Ovary (tissue), 9 donors: Measurements from ENCODE around the gene GPR183. TPM values are rescaled to one million over a fixed set of nuclear protein-coding genes. Genes with fewer than 3 reads are reported as not detected.
A peak's percentile ranks its signal among the peaks of the same experiment; 100 is the strongest.
"Not testable (repeated sequence)": the region's sequence is repeated elsewhere in the genome, so short reads cannot be mapped to it uniquely, and the experiment has no call there.

Experiments
- DNase-seq, 5 donors: peaks; one replicate each; pipeline ENCODE4 v3.0.0-alpha.2; 2019 to 2020
- H3K27ac ChIP-seq, 2 donors: fragments of 200-600 bp; one replicate each; pipeline versions ENCODE4 v1.5.1 to v1.8.0; 2019 to 2022
- H3K27me3 ChIP-seq: fragments of 200-600 bp; one replicate; pipeline ENCODE4 v1.8.0; 2022
- H3K36me3 ChIP-seq: fragments of 200-600 bp; sonication (generic); one replicate; pipeline ENCODE4 v1.5.1; 2019
- H3K4me1 ChIP-seq: one replicate; pipeline ENCODE4 v1.8.1; 2013; ENCODE audit warnings: mild to moderate bottlenecking, moderate library complexity; ENCODE audit not compliant: insufficient read depth
- H3K4me3 ChIP-seq: fragments of 200-600 bp; sonication (generic); one replicate; pipeline ENCODE4 v1.5.1; 2017
- H3K9me3 ChIP-seq, 2 donors: fragments of 200-600 bp in 1 of 2; sonication (generic) in 1 of 2; one replicate each; pipeline versions ENCODE4 v1.5.1 to v1.8.1; 2013 to 2019; ENCODE audit warnings: mild to moderate bottlenecking in 1 of 2, moderate library complexity in 1 of 2
- EP300 ChIP-seq: sonication (generic); formaldehyde crosslinking; IDR thresholded peaks from one replicate; pipeline ENCODE4 v1.6.1; 2017; ENCODE audit warnings: antibody characterized with exemption
- POLR2A ChIP-seq: fragments of 450-650 bp; IDR thresholded peaks from one replicate; pipeline ENCODE4 v1.6.1; 2017; ENCODE audit warnings: antibody characterized with exemption, mild to moderate bottlenecking, moderate library complexity
- WGBS, 3 donors: extraction: QIAGEN DNeasy Blood & Tissue Kit in 1 of 3; methylation state at CpG; one replicate each; pipeline versions ENCODE4 v1.1.5 to v1.1.7; 2013 to 2017; 5-methylcytosine and 5-hydroxymethylcytosine counted together
- intact Hi-C, 4 donors: fragments of 100-400 bp; cut with DNase I; formaldehyde crosslinking; loops; one replicate each; pipeline versions ENCODE4 v1.11.0 to v1.15.1; 2022 to 2023
- microRNA counts: library from miRNA; unstranded; fragments of <30 nt; microRNA quantifications from one replicate; lab custom pipeline; 2016
- microRNA-seq, 3 donors: library from miRNA; unstranded; fragments of <30 nt; microRNA quantifications; one replicate each; pipeline versions ENCODE4 to v1.2.0, GENCODE V29; 2019 to 2020
- polyA plus RNA-seq, 2 donors: library from polyadenylated mRNA; stranded (reverse); fragments of 200-250 nt in 1 of 2; fragments of 350-450 nt in 1 of 2; fragmentation: Illumina TruSeq in 1 of 2; extraction: RNeasy Lipid Tissue Mini Kit (QIAGEN cat#74804) in 1 of 2; gene quantifications; one replicate each; pipeline ENCODE4 v1.2.3, GENCODE V29; 2013 to 2014
- small RNA-seq: library from RNA; depleted of rRNA; stranded (forward); fragments of <200 nt; gene quantifications from one replicate; pipeline ENCODE3, GENCODE V24; 2016
- total RNA-seq, 7 donors: library from RNA; depleted of rRNA in 2 of 7; stranded (reverse); fragments of >200 nt in 2 of 7; fragmentation: NEBNext Ultra II Directional in 3 of 7; extraction: Animal tissue kit (Norgen Biotek cat#: 25700) in 3 of 7; gene quantifications; one replicate each; pipeline versions ENCODE4 v1.1.0 to v1.2.4, GENCODE V29; 2016 to 2023
- TF ChIP-seq, protein P1 (sequence below), 3 donors: fragments of 450-650 bp in 2 of 3; fragments of 200-600 bp in 1 of 3; IDR thresholded peaks; one replicate each; pipeline versions ENCODE4 v1.5.1 to v1.8.0; 2016 to 2022; ENCODE audit warnings: antibody characterized with exemption in 3 of 3, mild to moderate bottlenecking in 1 of 3
- donor health status: DM: no; HTN: no; CAD: no; lungs with moderate emphysema.
- donor health status: DM: no; HTN: no; CAD: no.
- donor health status: Bipolar disorder and iron deficiency.
- donor health status: DM: yes; HTN: yes; CAD: no.
- donor health status: DM: no; HTN: no; CAD: no.
- donor health status: DM: yes; HTN: yes; CAD: no.

GPR183 gene
- total and polyA plus RNA-seq, 9 donors = 2.4 to 14.6 (median 5.5) TPM

- Histone ChIP-seq H3K27ac (no peak overlapping the region), H3K4me3 (no peak overlapping the region), H3K4me1 (no peaks in the 10 kb centered on the region), H3K36me3 (no peaks in the 10 kb centered on the region), H3K9me3 (no peaks in the 10 kb centered on the region), H3K27me3 (no peaks in the 10 kb centered on the region)
- intact Hi-C loops = no loop called here
- DNase-seq = no peak
- 80 to 90% (median 86%) methylated on average over 4 of the region's 4 CpGs for WGBS, 3 donors
- TF ChIP-seq, protein P1, sequence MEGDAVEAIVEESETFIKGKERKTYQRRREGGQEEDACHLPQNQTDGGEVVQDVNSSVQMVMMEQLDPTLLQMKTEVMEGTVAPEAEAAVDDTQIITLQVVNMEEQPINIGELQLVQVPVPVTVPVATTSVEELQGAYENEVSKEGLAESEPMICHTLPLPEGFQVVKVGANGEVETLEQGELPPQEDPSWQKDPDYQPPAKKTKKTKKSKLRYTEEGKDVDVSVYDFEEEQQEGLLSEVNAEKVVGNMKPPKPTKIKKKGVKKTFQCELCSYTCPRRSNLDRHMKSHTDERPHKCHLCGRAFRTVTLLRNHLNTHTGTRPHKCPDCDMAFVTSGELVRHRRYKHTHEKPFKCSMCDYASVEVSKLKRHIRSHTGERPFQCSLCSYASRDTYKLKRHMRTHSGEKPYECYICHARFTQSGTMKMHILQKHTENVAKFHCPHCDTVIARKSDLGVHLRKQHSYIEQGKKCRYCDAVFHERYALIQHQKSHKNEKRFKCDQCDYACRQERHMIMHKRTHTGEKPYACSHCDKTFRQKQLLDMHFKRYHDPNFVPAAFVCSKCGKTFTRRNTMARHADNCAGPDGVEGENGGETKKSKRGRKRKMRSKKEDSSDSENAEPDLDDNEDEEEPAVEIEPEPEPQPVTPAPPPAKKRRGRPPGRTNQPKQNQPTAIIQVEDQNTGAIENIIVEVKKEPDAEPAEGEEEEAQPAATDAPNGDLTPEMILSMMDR (IDR thresholded peaks at IDR 0.05) = no peak
- TF ChIP-seq EP300 = no peak
- TF ChIP-seq POLR2A = no peak
These were observed 55.3 kb downstream of the GPR183 start for GRCh38 chr13:99251921-99252320.

DNA sequence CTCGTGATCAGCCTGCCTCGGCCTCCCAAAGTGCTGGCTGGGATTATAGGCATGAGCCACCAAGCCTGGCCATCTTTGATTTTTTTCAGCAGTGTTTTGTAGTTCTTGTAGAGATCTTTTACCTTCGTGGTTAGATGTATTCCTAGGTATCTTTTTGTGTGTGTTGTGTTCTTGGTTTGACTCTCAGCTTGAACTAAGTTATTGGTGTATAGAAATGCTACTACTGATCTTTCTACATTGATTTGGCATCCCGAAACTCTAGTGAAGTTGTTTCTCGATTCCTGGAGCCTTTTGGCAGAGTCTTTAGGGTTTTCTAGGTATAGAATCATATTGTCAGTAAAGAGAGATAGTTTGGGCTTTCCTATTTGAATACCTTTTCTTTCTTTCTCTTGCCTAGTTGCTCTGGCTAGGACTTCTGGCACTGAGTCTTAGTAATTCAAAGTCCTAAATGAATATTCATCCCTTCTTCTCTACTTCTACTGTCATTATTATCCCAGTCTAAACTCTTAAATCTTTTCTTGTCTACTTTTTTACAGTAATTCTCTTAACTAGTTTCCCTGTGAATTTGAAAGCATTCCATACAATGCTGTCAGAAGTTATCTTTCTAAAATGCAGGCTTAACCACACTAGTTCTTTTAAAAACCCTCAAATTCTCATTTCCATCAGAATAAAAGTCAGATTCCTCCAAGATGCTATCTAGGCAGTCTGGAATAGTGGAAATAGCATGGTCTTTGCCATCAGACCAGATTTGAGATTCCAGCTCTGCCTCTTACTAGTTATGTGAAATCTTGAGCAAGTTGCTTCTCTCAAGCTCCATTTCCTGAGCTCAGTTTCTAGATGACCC, 56.0 kb downstream of the GPR183 start:
- intact Hi-C loops = no loop called here
- TF ChIP-seq, protein P1 (IDR thresholded peaks at IDR 0.05) = no peak
- TF ChIP-seq EP300 = no peak
- TF ChIP-seq POLR2A = no peak
- Histone ChIP-seq H3K36me3 (no peaks in the 10 kb centered on the region), H3K9me3 (no peaks in the 10 kb centered on the region), H3K27me3 (no peaks in the 10 kb centered on the region), H3K27ac (no peak overlapping the region), H3K4me3 (no peak overlapping the region), H3K4me1 (no peaks in the 10 kb centered on the region)
- DNase-seq = no peak
- 90 to 94% (median 92%) methylated on average over 5 of the region's 5 CpGs for WGBS, 3 donors

DNA sequence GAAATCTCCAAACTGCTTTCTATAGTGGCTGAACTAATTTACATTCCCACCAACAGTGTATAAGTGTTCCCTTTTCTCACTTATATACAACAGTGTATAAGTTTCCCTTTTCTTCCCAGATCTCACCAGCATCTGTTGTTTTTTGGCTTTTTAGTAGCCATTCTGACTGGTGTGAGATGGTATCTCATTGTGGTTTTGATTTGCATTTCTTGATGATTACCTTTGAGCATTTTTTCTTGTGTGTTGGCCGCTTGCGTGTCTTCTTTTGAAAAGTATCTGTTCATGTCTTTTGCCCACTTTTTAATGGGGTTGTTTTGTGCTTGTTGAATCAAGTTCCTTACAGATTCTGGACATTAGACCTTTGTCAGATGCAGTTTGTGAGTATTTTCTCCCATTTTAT, 57.6 kb downstream of the GPR183 start:
- H3K4me1 ChIP-seq, intact Hi-C loops, H3K9me3 ChIP-seq, H3K27ac ChIP-seq, H3K36me3 ChIP-seq, DNase-seq, H3K27me3 ChIP-seq, H3K4me3 ChIP-seq: not testable (repeated sequence)
- 97 to 100% (median 100%) methylated on average over 2 of the region's 2 CpGs for WGBS, 3 donors

GRCh38 chr13:99249178-99249577, 58.0 kb downstream of the GPR183 start:
- intact Hi-C loops, H3K27ac ChIP-seq, DNase-seq, H3K4me1 ChIP-seq, H3K9me3 ChIP-seq, H3K4me3 ChIP-seq, H3K36me3 ChIP-seq, H3K27me3 ChIP-seq: not testable (repeated sequence)
- WGBS, 3 donors = 98 to 99% (median 99%) methylated on average over 3 of the region's 3 CpGs

- no peak overlapping the region for H3K27ac ChIP-seq
- intact Hi-C loops = no loop called here
- no peaks in the 10 kb centered on the region for H3K4me1 ChIP-seq
- no peaks in the 10 kb centered on the region for H3K27me3 ChIP-seq
- no peaks in the 10 kb centered on the region for H3K36me3 ChIP-seq
- H3K9me3 ChIP-seq = no peaks in the 10 kb centered on the region
- H3K4me3 ChIP-seq = no peak overlapping the region
- no peak for DNase-seq
- WGBS, 3 donors = 94 to 97% (median 96%) methylated on average over 1 of the region's 1 CpG
- TF ChIP-seq, protein P1 (IDR thresholded peaks at IDR 0.05) = no peak
- TF ChIP-seq POLR2A (no peak), EP300 (no peak)
These were observed 61.1 kb downstream of the GPR183 start for GRCh38 chr13:99246100-99246499.

MicroRNAs within 50 kb of the gene (microRNA counts, 767-probe panel; counts per million panel counts)
- 530 counts per million, percentile 78 among the panel's probes with 10 or more counts for microRNA hsa-miR-623 (lab: Ali Mortazavi, UCI)

Small RNA genes lying within 50 kb of the gene (microRNA-seq; reads per million reads assigned to microRNA genes)
- 0 reads per million in 3 donors for gene MIR623

Small RNA genes lying within 50 kb of the gene (small RNA-seq; reads per million reads assigned to genes)
- gene MIR623 = not detected

Other genes with a start within 250 kb of the GPR183 start
- gene UBAC2, start 106.5 kb downstream of the GPR183 start, total RNA-seq = 10 to 100 TPM; 38.7 to 52.1 (median 46.8) TPM
- 10 to 100 TPM; 57.2 to 87.5 TPM for gene UBAC2, start 106.5 kb downstream of the GPR183 start, polyA plus RNA-seq
- gene GPR18, start 49.0 kb downstream of the GPR183 start, total RNA-seq = under 1 TPM in 1 of 7 donors, not detected in 6; 0.30 TPM
- under 1 TPM in 1 of 2 donors, not detected in 1; 0.73 TPM for gene GPR18, start 49.0 kb downstream of the GPR183 start, polyA plus RNA-seq
- gene TM9SF2, start 194.1 kb upstream of the GPR183 start, total RNA-seq = 10 to 100 TPM; 57.7 to 93.3 (median 70.6) TPM
- 100 to 1,000 TPM in 1 of 2 donors, 10 to 100 TPM in 1; 59.6 to 122 TPM for gene TM9SF2, start 194.1 kb upstream of the GPR183 start, polyA plus RNA-seq